Stimulated activated CD8-positive, alpha-beta memory T cell treated with anti-CD3 and anti-CD28 coated beads, Interleukin-7, amount 100 ng/mL, for 1 hour (primary cell): ENCODE data around the gene ERAS.
A peak's percentile ranks its signal among the peaks of the same experiment; 100 is the strongest.
"Not testable (repeated sequence)": the region's sequence is repeated elsewhere in the genome, so short reads cannot be mapped to it uniquely, and the experiment has no call there.

Source experiments
- DNase-seq, 2 donors: peaks; one replicate each; pipeline ENCODE4 v3.0.0-alpha.2; 2020; ENCODE audit warnings: low read depth in 2 of 2

The ERAS gene

GRCh38 chrX:48794911-48795515 is 31.3 kb upstream of the ERAS start:
- no peak for DNase-seq

DNA sequence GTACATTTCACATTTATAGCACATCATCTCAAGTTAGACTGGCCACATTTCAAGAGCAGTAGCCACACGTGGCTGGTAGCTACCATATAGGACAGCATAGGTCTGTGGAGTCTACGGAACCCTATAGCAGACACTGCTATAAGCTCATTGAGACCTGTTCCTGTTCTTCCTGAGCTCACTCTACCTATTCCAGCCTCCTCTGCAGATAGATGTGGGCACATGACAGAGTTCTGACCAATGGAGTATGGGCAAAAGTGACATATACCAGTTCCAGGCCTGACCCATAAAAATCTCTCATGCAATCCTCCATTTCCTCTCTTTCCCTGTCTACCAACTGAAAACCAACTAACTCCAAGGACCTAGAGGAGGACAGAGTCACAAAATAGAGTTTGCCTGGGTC is 28.0 kb upstream of the ERAS start:
- DNase-seq = no peak

GRCh38 chrX:48800574-48801279 is 25.6 kb upstream of the ERAS start:
- DNase-seq = no peak

DNA sequence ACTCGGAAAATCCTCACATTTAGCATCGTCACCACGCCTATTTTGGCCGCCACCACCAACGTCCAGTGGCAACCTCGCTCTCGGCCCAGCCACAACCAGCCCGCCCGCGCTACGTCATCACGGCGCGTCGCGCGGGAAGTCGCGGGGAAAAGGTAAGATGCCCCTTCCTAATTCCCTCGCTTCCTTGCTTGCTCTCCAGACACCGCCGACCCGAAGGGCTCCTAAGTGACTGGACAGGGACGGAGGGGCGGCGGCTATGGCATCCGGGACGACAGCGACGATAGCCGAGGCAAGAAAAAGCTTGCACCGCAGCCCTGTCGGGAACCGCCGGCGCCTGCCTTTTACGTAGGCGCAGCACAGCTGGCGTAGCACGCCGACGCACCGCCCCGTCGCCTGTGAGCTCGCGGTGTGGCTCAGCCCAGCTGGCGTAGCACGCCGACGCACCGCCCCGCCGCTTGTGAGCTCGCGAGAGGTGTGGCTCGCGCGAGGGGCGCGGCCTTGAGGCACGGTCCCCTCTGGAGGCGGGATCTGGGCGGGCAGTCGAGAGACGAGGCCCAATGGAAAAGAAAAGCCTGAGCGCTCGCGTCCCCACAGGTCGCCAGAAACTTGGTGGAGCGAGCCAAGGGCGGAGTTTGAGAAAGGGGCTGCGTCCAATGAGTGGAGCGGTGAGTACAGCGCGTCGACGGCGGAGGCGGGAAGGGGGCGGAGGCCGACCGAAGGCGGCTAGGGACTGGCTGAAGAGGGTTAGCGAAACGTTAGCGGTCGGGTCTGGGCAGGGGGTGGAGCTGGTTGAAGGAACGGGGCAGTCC is 24.8 kb upstream of the ERAS start, which contains the start of gene HDAC6:
TSS of gene HDAC6 (plus strand) at position 788 of the 809 bp plus-strand sequence. CDS start 626 bp downstream, outside the sequence.
- peak; percentile 81 to 82 for DNase-seq

- peak; percentile 6 to 15 for DNase-seq
Measured at GRCh38 chrX:48802089-48802904, 24.0 kb upstream of the ERAS start.

- no peak for DNase-seq
Measured at GRCh38 chrX:48802905-48803200, 23.5 kb upstream of the ERAS start.

DNA sequence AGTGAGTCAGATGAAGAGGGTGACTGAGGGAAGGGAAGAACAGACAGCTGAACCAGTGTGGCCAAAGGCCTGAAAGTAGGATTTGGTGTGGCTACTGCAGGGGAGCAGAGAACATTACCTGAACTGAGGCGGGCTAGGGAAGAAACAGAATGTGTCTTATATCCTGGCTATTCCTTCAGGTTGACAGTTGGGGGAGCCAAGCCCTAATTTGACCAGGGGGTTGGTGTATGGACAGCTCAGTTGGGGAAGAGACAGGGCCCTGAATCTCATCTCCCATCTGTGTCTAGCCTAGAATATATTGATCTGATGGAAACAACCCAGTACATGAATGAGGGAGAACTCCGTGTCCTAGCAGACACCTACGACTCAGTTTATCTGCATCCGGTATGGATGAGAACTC is 20.2 kb upstream of the ERAS start:
- DNase-seq = no peak

DNA sequence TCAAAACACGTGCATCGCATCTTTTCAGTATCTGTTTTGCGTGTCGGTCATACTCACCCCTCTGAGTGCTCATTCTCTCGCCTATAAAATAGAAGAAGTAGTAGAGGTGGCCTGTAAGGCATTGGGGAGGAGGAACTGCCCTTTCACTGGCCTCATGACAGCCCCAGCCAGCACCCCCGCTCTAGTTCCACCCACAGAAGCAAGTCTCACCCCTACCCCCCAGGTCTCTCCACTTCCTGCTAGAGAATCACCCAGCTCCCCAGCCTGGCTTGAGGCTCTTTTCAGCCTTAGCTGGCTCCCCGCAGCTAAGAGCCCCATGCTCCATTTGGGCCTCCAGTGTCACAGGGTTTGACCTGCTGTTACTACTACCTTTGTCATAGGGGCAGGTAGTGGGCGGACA is 12.7 kb upstream of the ERAS start:
- DNase-seq = no peak

GRCh38 chrX:48814722-48815121 is 11.6 kb upstream of the ERAS start:
- no peak for DNase-seq

- no peak for DNase-seq
Measured at GRCh38 chrX:48815266-48815665, 11.0 kb upstream of the ERAS start.

DNA sequence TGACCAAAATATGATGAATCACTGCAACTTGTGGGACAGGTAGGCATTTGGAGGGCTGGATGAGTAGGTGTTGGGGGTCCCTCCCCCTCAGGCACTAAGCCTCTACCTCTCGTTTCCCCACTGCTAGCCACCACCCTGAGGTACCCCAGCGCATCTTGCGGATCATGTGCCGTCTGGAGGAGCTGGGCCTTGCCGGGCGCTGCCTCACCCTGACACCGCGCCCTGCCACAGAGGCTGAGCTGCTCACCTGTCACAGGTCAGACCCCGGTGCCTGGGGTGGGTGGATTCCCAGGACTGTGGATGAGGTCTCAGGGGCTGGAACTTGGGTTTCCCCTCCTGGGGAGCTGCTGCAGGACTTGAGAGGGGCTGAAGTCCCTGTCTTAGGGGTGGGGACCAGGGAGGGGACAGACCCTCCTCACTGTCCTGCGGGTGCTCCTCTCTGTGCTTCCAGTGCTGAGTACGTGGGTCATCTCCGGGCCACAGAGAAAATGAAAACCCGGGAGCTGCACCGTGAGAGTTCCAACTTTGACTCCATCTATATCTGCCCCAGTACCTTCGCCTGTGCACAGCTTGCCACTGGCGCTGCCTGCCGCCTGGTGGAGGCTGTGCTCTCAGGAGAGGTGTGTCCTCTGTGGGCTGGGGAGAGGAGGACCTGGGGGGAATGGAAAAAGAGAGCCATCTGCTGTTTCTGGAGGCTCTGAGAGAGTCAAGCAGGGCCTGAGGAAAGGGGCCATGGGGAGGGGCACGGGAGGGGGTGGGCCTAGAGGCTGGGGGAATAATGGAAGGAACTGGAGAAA is 10.1 kb upstream of the ERAS start:
- no peak for DNase-seq

- no peak for DNase-seq
Measured at GRCh38 chrX:48818098-48818497, 8.2 kb upstream of the ERAS start.

- DNase-seq = no peak
Measured at GRCh38 chrX:48818866-48819265, 7.4 kb upstream of the ERAS start.

- not testable (repeated sequence) for DNase-seq
Measured at GRCh38 chrX:48819394-48819793, 6.9 kb upstream of the ERAS start.

DNA sequence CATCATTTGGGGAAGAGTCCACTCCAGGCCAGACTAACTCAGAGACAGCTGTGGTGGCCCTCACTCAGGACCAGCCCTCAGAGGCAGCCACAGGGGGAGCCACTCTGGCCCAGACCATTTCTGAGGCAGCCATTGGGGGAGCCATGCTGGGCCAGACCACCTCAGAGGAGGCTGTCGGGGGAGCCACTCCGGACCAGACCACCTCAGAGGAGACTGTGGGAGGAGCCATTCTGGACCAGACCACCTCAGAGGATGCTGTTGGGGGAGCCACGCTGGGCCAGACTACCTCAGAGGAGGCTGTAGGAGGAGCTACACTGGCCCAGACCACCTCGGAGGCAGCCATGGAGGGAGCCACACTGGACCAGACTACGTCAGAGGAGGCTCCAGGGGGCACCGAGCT is 3.3 kb upstream of the ERAS start:
- no peak for DNase-seq

DNA sequence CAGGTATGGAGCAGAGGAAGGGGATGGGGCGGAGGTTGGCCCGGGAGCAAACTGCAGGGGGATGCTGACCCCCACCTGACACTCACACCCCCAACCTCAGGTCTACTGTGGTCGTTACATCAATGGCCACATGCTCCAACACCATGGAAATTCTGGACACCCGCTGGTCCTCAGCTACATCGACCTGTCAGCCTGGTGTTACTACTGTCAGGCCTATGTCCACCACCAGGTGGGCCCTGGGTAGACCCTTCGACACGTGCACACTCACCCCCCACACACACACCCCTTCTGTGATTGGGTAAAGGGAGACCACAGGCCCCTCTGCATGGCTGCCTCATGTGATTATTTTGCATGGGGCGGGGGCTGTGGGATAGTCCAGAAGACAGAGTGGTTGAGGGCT is 2.2 kb upstream of the ERAS start:
- no peak for DNase-seq

- DNase-seq = no peak
Measured at GRCh38 chrX:48826876-48827653, 752 bp downstream of the ERAS start.

GRCh38 chrX:48827654-48827968 is 1.3 kb downstream of the ERAS start:
- DNase-seq = no peak

DNA sequence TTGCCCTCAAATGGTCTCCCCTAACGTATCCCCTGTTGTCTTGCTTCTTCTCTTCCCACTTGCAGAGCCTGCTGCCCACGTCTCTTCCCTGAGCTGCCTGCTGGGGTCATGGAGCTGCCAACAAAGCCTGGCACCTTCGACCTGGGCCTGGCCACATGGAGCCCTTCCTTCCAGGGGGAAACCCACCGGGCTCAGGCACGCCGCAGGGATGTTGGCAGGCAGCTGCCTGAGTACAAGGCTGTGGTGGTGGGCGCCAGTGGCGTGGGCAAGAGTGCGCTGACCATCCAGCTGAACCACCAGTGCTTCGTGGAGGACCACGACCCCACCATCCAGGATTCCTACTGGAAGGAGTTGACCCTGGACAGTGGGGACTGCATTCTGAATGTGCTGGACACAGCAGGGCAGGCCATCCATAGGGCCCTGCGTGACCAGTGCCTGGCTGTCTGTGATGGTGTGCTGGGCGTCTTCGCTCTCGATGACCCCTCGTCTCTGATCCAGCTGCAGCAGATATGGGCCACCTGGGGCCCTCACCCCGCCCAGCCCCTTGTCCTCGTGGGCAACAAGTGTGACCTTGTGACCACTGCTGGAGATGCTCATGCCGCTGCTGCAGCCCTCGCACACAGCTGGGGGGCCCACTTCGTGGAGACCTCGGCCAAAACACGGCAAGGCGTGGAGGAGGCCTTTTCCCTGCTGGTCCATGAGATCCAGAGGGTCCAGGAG is 2.9 kb downstream of the ERAS start:
- DNase-seq = no peak
